ENCODE data around the gene ANKMY1. TPM values are rescaled to one million over a fixed set of nuclear protein-coding genes. Genes with fewer than 3 reads are reported as not detected.

ANKMY1 gene
- polyA plus RNA-seq, 1 experiment = 6.8 TPM

DNA sequence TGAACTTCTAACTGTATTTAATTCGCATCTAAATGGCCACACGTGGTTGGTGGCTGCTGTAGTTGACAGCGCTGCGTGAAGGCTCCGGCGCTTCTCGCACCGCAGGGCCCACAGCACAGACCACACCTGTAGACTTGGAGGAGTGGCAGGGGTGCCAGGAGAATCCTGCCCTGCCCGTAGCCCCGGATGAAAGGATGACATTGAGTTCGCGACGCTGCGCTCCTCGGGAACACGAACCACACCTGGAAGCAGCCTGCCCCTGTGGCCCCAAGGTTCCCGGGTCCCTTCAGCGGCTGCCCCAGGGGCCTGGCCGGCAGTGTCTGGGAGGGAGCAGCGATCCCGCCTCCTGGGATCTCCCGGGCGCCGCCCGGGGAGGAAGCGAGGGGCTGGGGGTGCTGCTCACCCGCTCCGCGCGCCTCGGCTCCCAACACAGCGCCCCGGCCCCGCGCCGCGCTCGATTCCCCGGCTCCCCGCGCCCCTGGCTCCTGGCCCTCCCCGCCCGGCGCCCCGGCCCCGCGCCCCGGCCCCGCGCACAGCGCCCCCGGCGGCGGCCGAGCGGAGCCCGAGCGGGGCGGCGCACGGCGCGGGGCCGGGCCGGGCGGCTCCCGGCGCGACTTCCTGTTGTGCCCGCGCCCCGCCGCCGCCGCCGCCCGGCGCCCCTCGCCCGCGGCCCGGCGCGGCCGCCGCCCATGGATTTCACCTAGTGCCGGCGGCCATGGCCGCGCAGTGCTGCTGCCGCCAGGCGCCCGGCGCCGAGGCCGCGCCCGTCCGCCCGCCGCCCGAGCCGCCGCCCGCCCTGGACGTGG, 10.3 kb upstream of the ANKMY1 start, which contains the start of gene RNPEPL1:
RNPEPL1 (plus strand) TSS at position 613 of the 806 bp plus-strand sequence; CDS start at position 716, 103 bp downstream.
- peak within 1 kb of the TSS; percentile 57 for H3K4me3 ChIP-seq (ENCODE audit: low read depth, low read length)
- CTCF ChIA-PET = interaction anchor here (1.4 to 3.1 kb wide), 3 partner anchors 12 to 18 kb away, joined by 4 to 34 read pairs (median 5); partner anchors contain the start of gene CAPN10
- TF ChIP-seq, protein P1, sequence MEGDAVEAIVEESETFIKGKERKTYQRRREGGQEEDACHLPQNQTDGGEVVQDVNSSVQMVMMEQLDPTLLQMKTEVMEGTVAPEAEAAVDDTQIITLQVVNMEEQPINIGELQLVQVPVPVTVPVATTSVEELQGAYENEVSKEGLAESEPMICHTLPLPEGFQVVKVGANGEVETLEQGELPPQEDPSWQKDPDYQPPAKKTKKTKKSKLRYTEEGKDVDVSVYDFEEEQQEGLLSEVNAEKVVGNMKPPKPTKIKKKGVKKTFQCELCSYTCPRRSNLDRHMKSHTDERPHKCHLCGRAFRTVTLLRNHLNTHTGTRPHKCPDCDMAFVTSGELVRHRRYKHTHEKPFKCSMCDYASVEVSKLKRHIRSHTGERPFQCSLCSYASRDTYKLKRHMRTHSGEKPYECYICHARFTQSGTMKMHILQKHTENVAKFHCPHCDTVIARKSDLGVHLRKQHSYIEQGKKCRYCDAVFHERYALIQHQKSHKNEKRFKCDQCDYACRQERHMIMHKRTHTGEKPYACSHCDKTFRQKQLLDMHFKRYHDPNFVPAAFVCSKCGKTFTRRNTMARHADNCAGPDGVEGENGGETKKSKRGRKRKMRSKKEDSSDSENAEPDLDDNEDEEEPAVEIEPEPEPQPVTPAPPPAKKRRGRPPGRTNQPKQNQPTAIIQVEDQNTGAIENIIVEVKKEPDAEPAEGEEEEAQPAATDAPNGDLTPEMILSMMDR (IDR thresholded peaks at IDR 0.05; ENCODE audit: insufficient read depth, low read depth, low read length) = no peak
- no peak for DNase-seq (ENCODE audit: low read depth)
- no peaks in the 10 kb centered on the region for H3K27me3 ChIP-seq (ENCODE audit: control insufficient read depth, insufficient read depth, low read length)
- POLR2A ChIA-PET = no interaction called here
- no peaks in the 10 kb centered on the region for H3K36me3 ChIP-seq (ENCODE audit: control insufficient read depth, insufficient read depth, low read length)

DNA sequence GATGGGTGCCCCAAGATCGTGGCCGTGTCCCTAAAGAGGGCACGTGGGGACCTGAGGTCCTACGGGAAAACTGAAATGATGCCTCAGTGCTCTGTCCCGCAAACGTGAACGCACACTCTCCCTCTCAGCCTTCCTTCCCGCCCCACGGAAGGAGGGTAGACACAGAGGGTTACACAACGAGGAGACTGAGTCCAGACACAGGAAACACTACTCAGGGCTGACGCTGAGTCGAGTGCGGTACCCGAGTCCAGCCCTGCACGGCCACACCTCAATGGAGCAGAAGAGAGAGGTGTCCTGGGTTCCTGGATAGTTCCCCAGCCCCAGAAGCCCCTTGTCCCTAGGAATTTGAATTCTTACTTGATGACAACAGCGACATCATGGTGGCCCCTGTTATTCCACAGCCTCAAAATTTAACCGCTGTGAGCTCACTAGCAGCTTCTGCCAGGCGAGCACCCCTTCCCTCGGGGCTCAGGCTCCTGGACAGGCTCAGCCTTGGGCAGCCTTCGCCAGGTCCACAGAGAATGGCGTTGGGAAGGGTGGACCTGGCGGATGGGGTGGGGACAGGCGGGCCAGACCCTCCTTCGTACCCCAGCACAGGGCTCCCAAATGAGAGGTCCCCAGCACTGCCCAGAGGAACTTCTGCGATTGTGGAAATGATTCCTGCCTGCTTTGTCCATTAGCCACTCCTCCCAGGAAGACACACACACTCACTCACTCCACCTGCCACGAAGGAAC, 9.5 kb upstream of the ANKMY1 start:
- no peak for DNase-seq (ENCODE audit: low read depth)
- Histone ChIP-seq H3K27me3 (ENCODE audit: control insufficient read depth, insufficient read depth, low read length) (no peaks in the 10 kb centered on the region), H3K36me3 (ENCODE audit: control insufficient read depth, insufficient read depth, low read length) (no peaks in the 10 kb centered on the region), H3K4me3 (ENCODE audit: low read depth, low read length) (peak overlapping the region; percentile 57)
- TF ChIP-seq, protein P1 (IDR thresholded peaks at IDR 0.05; ENCODE audit: insufficient read depth, low read depth, low read length) = no peak
- ChIA-PET CTCF (interaction anchor here (1.1 to 3.1 kb wide), 8 partner anchors 13 to 260 kb away, joined by 3 to 34 read pairs (median 5); partner anchors contain the start of gene CAPN10), POLR2A (interaction anchor here (1.0 kb wide), 1 partner anchor 10 kb away, joined by 3 read pairs; no protein-coding TSS in a partner anchor)

DNA sequence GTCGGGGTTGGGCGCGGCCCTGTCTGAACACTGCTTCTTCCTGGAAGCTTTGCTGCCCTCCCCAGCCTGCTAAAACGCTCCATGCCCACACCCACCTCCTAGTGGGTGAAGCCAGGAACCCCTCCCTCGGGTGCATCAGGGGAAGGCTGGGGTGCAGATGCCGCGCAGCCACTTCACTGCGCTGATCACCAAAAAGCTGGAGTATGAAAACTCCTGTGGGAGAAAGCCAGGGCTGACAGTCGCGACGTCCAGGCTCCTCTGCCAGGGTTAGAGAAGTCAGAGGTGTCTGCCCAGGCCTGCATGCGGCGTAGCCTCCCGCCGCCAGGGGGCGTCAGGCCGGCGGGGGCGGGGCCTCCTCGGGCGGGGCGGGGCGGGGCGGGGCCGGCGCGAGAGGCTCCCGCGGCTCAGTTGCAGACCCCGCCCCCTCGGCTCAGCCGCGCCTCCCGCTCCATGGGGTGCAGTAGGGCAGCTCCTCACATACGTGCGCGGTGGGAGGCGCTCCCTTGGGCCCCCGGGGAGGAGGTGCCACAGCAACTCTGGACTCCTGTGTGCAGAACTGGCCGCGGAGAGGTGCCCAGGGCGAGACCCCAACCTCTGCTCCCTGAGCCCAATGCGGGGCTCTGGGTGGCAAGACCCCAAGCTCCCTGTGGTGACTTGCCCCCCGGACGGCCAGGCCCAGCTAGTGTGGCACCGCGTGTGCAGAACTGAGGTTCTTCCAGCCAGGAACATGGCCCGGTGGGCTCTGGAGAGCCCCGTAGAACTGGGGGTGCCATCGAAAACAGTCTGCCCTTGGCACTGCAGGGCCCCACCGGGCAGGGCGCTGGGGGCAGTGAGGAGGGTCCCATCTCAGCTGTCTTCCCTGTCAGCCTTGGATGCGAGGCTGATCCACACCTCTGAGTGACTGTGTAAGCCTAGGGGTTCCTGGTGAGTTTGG, 8.7 kb upstream of the ANKMY1 start:
- ChIA-PET CTCF (interaction anchor here (1.1 to 3.1 kb wide), 10 partner anchors 13 to 261 kb away, joined by 3 to 34 read pairs (median 5); partner anchors contain the start of gene CAPN10), POLR2A (interaction anchor here (1.0 kb wide), 1 partner anchor 9 kb away, joined by 3 read pairs; no protein-coding TSS in a partner anchor)
- DNase-seq (ENCODE audit: low read depth) = no peak
- TF ChIP-seq, protein P1 (IDR thresholded peaks at IDR 0.05; ENCODE audit: insufficient read depth, low read depth, low read length) = peak; percentile 77
- Histone ChIP-seq H3K4me3 (ENCODE audit: low read depth, low read length) (peak overlapping the region; percentile 25), H3K36me3 (ENCODE audit: control insufficient read depth, insufficient read depth, low read length) (no peaks in the 10 kb centered on the region), H3K27me3 (ENCODE audit: control insufficient read depth, insufficient read depth, low read length) (no peaks in the 10 kb centered on the region)

DNA sequence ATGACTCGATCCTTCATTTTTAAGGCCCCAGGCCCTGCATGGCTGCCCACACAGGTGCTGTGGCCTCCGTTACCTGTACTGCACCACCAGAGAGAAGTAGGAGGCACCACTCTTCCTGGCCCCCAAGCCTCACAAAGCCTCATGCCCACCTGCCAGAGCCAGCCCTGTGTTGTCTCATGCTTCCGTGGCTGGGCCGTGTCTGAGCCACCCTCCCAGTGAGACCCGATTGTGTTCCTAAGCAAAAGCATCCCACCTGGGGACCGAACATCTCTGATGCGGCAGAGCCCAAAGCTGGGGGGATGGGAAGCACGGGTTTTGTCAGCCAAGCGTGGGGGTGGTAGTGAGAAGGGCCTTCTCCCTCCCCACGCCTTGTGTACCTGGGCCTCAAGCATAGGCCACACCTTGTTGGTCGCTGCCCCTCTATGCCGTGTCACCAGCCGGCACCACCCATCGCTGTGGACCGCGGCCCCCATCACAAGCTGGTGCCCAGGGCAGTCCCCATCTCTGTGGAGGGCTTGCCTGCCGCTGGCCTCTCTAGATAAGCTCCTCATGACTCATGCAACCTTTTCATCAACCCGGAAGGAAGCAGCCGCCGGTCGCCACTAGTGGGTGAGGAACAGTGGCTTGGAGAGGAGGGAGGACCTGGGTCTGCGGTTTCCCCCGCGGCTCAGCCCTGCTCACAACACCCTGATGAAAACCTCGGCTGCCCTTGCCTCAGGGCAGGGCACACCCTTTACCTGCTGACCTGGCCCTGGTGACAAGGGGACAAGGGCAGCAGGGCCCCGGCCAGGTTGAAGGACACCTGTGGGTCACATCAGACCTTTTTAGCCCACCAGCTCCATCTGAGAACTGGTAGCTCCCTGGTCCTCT, 7.8 kb upstream of the ANKMY1 start:
- CTCF ChIA-PET = interaction anchor here (1.1 to 3.1 kb wide), 9 partner anchors 12 to 262 kb away, joined by 3 to 34 read pairs (median 5); partner anchors contain the start of gene CAPN10
- TF ChIP-seq, protein P1 (IDR thresholded peaks at IDR 0.05; ENCODE audit: insufficient read depth, low read depth, low read length) = no peak
- Histone ChIP-seq H3K27me3 (ENCODE audit: control insufficient read depth, insufficient read depth, low read length) (no peaks in the 10 kb centered on the region), H3K4me3 (ENCODE audit: low read depth, low read length) (no peak overlapping the region), H3K36me3 (ENCODE audit: control insufficient read depth, insufficient read depth, low read length) (no peaks in the 10 kb centered on the region)
- DNase-seq (ENCODE audit: low read depth) = no peak
- POLR2A ChIA-PET = interaction anchor here (1.0 kb wide), 1 partner anchor 8 kb away, joined by 3 read pairs; no protein-coding TSS in a partner anchor

Measured in BJ (cell line).